VCaP (cell line): ENCODE data around the gene IFITM1.
"Not testable (repeated sequence)": the region's sequence is repeated elsewhere in the genome, so short reads cannot be mapped to it uniquely, and the experiment has no call there.

Experiments
- H3K27ac ChIP-seq: fragments of 450-650 bp; 2 replicates; pipeline ENCODE4 v1.5.1; 2017
- TF ChIP-seq, protein P1 (sequence below): fragments of 450-650 bp; conservative IDR thresholded peaks from 2 replicates; pipeline ENCODE4 v1.5.1; 2017; ENCODE audit warnings: mild to moderate bottlenecking, moderate library complexity

Gene IFITM1

DNA sequence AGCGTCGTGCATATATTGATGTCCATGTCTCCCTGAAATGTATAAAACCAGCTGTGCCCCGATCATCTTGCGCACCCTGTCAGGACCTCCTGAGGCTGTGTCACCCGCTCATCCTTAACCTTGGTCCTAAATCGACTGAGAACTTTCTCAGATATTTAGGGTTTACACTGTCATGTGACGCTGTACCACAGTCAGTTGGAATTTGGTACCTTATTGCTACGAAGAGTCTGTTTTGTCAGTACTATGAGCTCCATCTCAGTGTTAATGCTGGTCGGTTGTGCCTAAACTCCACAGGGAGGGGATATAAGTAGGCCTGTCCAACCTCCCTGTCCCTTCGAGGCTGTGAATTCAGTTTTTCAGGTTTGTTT is 8.0 kb upstream of the IFITM1 start:
- TF ChIP-seq, protein P1, sequence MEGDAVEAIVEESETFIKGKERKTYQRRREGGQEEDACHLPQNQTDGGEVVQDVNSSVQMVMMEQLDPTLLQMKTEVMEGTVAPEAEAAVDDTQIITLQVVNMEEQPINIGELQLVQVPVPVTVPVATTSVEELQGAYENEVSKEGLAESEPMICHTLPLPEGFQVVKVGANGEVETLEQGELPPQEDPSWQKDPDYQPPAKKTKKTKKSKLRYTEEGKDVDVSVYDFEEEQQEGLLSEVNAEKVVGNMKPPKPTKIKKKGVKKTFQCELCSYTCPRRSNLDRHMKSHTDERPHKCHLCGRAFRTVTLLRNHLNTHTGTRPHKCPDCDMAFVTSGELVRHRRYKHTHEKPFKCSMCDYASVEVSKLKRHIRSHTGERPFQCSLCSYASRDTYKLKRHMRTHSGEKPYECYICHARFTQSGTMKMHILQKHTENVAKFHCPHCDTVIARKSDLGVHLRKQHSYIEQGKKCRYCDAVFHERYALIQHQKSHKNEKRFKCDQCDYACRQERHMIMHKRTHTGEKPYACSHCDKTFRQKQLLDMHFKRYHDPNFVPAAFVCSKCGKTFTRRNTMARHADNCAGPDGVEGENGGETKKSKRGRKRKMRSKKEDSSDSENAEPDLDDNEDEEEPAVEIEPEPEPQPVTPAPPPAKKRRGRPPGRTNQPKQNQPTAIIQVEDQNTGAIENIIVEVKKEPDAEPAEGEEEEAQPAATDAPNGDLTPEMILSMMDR, result no peak
- H3K27ac ChIP-seq, result no peak overlapping the region

DNA sequence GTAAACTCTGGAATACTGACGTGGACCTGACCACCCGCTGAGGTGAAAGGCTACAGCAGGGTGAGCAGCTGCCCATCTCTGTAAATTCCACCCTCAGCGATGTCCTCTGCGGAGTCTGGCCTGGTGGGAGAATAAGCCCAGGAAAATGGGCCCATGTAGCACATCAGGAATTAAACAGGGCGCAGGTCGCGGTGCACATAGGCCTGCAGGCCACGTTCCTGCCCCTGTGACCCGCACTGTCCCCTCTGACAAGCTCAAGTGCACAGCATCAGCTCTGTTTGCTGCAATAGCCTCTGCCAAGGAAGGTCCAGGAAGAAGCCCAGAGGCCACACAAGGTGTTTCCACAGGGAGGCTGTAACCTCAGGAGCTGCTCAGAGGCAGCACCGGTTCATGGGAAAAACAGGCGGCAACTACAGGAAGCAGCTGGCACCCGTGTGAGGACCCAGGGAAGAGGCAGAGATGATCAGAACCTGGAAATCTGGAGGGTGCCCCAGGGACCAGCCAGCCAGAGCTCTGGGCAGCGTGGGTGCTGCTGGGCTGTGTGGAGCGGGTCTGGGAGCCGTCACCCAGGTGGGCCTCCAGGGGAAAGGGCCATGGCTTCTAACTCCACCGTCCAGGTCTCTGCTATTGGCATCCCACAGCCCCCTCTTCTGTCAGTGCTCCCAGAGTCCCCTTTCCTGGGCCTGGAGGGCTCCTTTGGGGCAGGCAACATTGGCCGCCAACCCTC is 7.0 kb upstream of the IFITM1 start:
- TF ChIP-seq, protein P1, result no peak
- H3K27ac ChIP-seq, result no peak overlapping the region

DNA sequence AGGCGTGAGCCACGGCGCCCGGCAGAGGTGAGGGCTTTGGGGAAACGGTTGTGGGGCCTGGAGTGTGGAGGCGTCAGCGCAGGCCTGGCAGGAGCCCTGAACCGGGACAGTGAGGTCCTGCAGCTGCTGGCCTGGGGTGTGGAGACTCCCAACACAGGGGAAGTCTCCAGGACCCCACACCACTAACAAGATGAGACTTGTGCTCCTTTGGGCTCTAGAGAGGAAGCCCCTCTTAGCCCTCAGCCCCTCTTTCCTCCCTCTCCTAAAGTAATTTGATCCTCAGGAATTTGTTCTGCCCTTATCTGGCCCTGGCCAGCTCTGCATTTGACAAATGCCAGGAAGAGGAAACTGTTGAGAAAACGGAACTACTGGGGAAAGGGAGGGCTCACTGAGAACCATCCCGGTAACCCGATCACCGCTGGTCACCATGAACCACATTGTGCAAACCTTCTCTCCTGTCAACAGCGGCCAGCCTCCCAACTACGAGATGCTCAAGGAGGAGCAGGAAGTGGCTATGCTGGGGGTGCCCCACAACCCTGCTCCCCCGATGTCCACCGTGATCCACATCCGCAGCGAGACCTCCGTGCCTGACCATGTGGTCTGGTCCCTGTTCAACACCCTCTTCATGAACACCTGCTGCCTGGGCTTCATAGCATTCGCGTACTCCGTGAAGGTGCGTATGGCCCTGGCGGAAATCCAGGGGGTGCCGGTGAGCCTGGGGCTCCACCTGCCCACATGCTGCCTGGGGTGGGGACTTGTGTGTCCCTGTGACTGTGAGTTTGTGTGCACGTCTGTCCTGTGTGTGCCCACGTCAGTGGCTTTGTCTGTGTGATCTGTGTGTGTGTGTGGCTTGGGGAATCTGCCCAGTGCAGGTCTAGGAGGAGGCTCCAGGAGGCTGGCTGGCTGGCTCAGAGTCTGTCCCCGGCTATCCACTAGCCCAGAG is 5.8 kb upstream of the IFITM1 start, which contains the start of gene IFITM2:
TSS of gene IFITM2 (plus strand) at position 51 of the 943 bp plus-strand sequence. CDS start at position 428, 377 bp downstream.
- H3K27ac ChIP-seq, result not testable (repeated sequence)

DNA sequence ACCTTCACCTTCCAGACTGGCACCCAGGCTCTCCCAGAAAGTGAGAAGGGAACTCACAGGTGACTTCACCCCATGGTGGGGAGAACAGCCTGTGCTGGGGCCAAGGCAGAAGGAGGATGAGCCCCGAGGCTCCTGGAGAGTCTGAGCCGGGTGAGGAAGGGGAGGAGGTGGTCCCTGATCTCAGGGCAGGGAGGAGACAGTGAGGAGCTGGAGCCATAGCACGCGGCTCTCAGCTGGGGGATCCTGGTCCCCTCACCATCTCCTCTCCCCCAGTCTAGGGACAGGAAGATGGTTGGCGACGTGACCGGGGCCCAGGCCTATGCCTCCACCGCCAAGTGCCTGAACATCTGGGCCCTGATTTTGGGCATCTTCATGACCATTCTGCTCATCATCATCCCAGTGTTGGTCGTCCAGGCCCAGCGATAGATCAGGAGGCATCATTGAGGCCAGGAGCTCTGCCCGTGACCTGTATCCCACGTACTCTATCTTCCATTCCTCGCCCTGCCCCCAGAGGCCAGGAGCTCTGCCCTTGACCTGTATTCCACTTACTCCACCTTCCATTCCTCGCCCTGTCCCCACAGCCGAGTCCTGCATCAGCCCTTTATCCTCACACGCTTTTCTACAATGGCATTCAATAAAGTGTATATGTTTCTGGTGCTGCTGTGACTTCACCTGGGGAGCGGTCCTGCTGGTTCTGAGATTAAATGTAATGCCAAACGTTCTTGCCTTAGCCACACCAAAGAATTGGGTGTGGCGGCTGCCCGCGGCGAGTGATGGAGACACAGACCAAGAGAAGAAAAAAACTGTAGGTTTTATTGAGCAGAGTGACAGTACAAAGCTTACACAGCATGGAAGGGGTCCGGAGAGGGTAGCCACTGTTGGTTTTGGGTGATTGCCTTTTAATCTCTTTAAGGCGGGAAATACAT is 4.8 kb upstream of the IFITM1 start:
- not testable (repeated sequence) for H3K27ac ChIP-seq

DNA sequence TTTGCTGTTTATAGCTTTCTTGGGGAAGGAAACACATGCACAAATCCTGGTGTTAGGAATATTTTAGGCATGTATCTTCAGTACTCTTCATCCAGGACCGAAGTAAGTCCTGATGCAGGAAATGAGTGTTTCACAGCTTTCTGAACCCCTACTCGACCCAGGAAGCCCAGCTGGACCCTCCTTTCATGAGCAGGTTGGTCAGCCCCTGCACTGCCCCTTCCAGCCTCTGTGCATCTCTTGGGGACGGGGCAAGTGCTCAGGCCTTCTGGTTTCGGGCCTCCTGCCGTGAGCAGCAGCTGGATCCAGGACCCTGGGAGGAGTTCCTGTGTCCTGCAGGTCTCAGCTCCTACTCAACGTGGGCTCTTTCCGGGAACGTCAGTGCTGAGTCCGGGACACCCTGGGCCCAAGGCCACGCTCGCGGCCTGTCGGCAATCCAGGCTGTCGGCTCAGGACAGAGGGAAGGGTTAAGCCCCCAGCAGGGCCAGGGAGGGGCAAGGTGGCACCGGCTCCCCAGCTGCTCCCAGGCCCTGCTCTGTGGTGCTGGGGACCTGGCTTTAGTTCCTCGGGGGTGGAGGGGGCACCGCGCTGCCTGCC is 3.8 kb upstream of the IFITM1 start:
- not testable (repeated sequence) for H3K27ac ChIP-seq

DNA sequence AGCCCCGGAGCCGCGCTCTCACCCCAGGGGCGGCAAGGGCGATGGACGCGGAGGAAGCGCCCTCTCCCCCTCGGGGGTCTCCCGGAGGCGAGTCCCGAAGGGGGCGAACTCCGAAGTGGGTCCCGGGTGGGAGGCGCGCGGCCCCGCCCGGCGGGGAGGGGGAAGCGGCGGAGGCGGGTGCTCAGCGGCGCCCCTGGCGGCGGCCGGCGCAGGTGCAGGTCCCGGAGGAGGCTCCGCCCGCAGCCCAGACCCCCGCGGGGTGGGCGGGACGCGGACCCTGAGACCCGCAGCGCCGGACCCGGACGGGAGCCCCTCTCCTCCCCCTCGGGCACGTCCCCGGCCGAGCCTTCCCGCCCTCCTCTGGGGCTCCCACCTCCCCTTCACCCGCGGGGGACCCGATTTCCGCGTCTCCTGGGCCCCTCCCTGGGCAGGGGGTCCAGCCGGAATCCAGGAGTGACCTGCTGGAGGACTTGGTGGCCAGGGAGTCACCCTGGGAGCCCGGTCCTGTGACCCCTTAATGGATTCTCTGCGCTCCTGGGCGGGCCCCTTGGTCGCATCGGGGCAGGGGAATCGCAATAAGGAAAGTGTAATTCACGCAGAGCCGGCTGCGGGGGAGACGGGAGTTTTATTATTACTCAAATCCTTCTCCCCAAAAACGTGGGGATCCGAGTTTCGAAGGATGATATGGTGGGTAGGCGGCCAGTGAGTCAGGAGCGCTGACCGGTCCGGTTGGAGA is 2.7 kb upstream of the IFITM1 start:
- H3K27ac ChIP-seq, result not testable (repeated sequence)

DNA sequence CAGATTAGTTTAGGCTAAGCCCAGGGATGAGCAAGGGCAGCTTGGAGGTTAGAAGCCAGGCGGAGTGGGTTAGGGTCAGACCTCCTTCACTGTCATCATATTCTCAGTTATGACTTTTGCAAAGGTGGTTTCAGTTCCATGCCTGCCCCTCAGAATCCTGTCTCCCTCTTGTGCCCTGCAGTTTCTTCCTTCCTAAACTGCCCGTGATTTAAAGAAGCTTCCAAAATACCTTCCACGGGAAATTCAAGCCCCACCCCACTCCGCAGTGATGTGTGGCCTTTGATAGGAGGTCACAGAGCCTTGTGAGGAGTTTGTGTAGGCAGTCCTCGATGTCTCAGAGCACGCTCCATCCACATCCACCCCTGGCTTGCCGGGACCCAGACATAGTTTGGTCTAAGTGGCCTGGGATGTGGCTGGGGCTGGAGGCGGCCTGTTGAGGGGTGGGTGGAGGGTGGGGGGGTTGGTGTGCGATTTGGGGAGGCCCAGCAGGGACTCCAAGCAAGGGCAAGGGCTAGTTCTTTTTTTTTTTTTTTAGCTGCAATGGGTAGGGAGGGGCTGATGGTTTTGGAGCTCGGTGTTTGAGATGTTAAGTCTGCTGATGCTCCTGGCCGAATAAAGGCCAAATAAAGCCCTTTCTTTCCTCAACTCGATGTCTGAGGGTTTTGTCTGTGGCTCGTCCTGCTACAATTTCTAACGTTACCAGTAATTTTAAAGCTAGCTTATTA is 1.6 kb upstream of the IFITM1 start:
- TF ChIP-seq, protein P1, result no peak
- peak overlapping the region; percentile 37; the same call in 1 of the 2 replicates for H3K27ac ChIP-seq

DNA sequence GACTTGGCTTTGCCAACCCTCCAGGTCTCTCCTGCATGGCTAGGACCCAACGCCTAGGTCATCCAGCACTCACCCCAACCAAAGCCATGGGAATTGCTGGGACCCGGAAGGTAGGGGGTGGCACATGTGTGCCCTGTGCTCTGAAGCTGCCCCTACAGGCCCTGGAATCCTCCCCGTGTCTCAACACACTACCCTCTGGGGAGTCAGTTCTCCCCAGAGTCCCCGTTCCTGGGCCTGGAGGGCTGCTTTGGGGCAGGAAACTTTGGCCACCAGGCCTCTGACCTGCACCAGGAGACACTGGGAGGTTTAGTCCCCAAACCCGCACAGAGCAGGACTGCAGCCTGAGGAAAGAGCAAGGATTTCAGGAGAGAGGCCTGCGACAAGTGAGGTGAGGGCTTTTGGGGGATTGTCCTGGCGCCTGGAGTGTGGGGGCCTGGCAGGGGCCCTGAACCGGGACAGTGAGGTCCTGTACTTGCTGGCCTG is 495 bp upstream of the IFITM1 start:
- TF ChIP-seq, protein P1, result no peak
- H3K27ac ChIP-seq, result peak overlapping the region; percentile 37; the same call in 1 of the 2 replicates

DNA sequence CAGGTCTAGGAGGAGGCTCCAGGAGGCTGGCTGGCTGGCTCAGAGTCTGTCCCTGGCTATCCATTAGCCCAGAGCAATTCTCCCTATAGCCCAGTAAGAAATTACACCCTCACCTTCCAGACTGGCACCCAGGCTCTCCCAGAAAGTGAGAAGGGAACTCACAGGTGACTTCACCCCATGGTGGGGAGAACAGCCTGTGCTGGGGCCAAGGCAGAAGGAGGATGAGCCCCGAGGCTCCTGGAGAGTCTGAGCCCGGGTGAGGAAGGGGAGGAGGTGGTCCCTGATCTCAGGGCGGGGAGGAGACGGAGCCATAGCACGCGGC is 675 bp downstream of the IFITM1 start:
- not testable (repeated sequence) for H3K27ac ChIP-seq
